RWPE2 (cell line): ENCODE measurements around the gene BMP2K.
A peak's percentile ranks its signal among the peaks of the same experiment; 100 is the strongest.

ENCODE experiments used
- ATAC-seq: fragments of 200-7000 bp; cut with Tn5 transposase; 3 replicates; pipeline ENCODE4 v1.9.1; 2021; ENCODE audit warnings: low read depth
- DNase-seq: peaks from one replicate; pipeline ENCODE4 v3.0.0-alpha.2; 2020; ENCODE audit warnings: low spot score
- H3K27ac ChIP-seq: fragments of 450-650 bp; 2 replicates; pipeline ENCODE4 v1.5.1; 2017; ENCODE audit warnings: mild to moderate bottlenecking; ENCODE audit not compliant: poor library complexity, severe bottlenecking
- H3K27me3 ChIP-seq: fragments of 250-450 bp; sonication (Bioruptor Pico); 2 replicates; pipeline ENCODE4 v1.5.1; 2021; ENCODE audit warnings: mild to moderate bottlenecking, moderate library complexity; ENCODE audit not compliant: insufficient read depth, poor library complexity, severe bottlenecking
- H3K36me3 ChIP-seq: fragments of 250-450 bp; sonication (Bioruptor Pico); 2 replicates; pipeline ENCODE4 v1.5.1; 2020; ENCODE audit warnings: low read depth, mild to moderate bottlenecking, moderate library complexity
- H3K4me1 ChIP-seq: fragments of 250-450 bp; sonication (Bioruptor Pico); 2 replicates; pipeline ENCODE4 v1.5.1; 2021; ENCODE audit warnings: mild to moderate bottlenecking, moderate library complexity; ENCODE audit not compliant: insufficient read depth, poor library complexity, severe bottlenecking
- H3K4me3 ChIP-seq: fragments of 250-450 bp; sonication (Bioruptor Pico); 2 replicates; pipeline ENCODE4 v1.5.1; 2021; ENCODE audit warnings: mild to moderate bottlenecking, moderate library complexity; ENCODE audit not compliant: severe bottlenecking
- H3K9me3 ChIP-seq: fragments of 250-450 bp; sonication (Bioruptor Pico); 2 replicates; pipeline ENCODE4 v1.5.1; 2021; ENCODE audit warnings: mild to moderate bottlenecking, moderate library complexity; ENCODE audit not compliant: severe bottlenecking
- CTCF ChIP-seq: fragments of 450-650 bp; IDR thresholded peaks from one replicate; pipeline ENCODE4 v1.5.1; 2017; ENCODE audit warnings: mild to moderate bottlenecking, moderate library complexity; ENCODE audit not compliant: poor library complexity, severe bottlenecking

The BMP2K gene

GRCh38 chr4:78951862-78952472 lies 175.8 kb downstream of the BMP2K start:
- Histone ChIP-seq H3K4me3 (no peak overlapping the region), H3K4me1 (no peaks in the 10 kb centered on the region), H3K9me3 (no peaks in the 10 kb centered on the region), H3K27me3 (no peaks in the 10 kb centered on the region), H3K36me3 (no peaks in the 10 kb centered on the region), H3K27ac (no peak overlapping the region)
- TF ChIP-seq CTCF: peak; percentile 88
- peak; percentile 62 for ATAC-seq
- DNase-seq: no peak

DNA sequence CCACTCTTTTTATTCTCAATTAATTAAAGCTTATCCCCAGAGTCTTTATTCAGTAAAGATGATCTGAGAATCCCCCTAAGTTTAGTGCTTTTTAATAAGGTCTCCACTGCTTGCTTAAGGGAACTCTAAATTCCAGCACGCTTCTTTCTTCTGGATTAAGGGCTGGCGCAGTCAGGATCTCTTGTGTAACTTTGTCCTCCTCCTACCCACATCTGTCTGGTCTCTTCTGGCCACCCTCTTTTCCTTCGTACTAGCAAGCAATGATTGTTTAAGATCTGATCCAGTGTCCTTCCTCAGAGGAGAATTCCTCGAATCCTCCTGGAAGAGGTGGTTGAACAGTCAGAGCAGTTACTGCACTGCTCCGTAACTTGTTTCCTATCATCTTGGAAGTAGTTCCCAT lies 177.1 kb downstream of the BMP2K start:
- no peak overlapping the region for H3K27ac ChIP-seq
- TF ChIP-seq CTCF: no peak
- H3K4me3 ChIP-seq: no peak overlapping the region
- no peak for ATAC-seq
- H3K36me3 ChIP-seq: no peaks in the 10 kb centered on the region
- H3K9me3 ChIP-seq: no peaks in the 10 kb centered on the region
- DNase-seq: no peak
- no peaks in the 10 kb centered on the region for H3K27me3 ChIP-seq
- no peaks in the 10 kb centered on the region for H3K4me1 ChIP-seq

DNA sequence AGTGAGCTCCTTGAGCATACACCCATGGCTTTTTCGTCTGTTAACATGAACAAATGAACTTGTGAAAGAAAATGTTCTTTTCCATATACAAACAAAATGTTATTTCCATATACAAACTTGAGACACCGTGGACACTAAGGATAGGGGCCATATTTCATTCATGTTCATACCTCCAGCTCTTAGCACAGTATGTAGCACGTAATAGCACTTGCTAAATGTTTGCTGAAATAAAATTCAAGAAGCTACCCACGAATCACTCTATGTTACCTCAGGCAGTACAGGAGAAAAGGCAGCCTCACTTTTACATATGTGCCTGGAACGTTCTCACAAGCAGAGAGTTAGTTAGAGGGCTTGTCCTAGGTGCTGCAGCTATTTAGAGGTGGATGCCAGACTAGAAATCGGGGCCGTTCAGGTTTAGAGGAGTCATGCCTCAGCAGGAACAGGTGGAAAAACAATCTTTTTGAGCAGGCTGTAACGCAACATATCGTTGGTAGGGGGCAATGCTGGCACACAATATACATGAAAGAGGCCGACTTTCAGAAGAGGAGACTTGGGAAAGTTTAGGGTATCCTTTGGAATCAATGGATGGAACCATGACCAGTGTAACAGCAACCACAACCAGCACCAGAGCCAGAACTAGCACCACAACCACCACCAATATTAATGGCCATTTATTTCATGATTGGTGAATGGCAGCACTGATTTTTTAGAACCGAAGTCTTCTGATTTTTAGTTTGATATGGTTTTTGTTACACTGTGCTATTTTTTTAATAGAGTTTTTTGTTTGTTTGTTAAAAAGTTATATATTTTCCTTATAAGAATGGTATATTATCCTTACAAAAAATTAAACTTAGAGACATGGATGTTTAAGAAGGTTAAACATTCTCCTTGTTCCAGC lies 177.9 kb downstream of the BMP2K start:
- Histone ChIP-seq H3K27ac (no peak overlapping the region), H3K4me1 (no peaks in the 10 kb centered on the region), H3K9me3 (no peaks in the 10 kb centered on the region), H3K36me3 (no peaks in the 10 kb centered on the region), H3K27me3 (no peaks in the 10 kb centered on the region), H3K4me3 (no peak overlapping the region)
- no peak for TF ChIP-seq CTCF
- DNase-seq (no peak), ATAC-seq (no peak)

- DNase-seq (no peak), ATAC-seq (no peak)
- Histone ChIP-seq H3K36me3 (no peaks in the 10 kb centered on the region), H3K9me3 (no peaks in the 10 kb centered on the region), H3K27me3 (no peaks in the 10 kb centered on the region), H3K27ac (no peak overlapping the region), H3K4me1 (no peaks in the 10 kb centered on the region), H3K4me3 (no peak overlapping the region)
- no peak for TF ChIP-seq CTCF
Observed at GRCh38 chr4:78956975-78957374, 180.8 kb downstream of the BMP2K start.

- ATAC-seq (no peak), DNase-seq (no peak)
- Histone ChIP-seq H3K9me3 (no peaks in the 10 kb centered on the region), H3K27ac (no peak overlapping the region), H3K4me1 (no peaks in the 10 kb centered on the region), H3K27me3 (no peaks in the 10 kb centered on the region), H3K36me3 (no peaks in the 10 kb centered on the region), H3K4me3 (no peak overlapping the region)
- no peak for TF ChIP-seq CTCF
Observed at GRCh38 chr4:78960926-78961325, 184.8 kb downstream of the BMP2K start.
